Measurements from ENCODE around the gene SLC4A1. TPM values are rescaled to one million over a fixed set of nuclear protein-coding genes. Genes with fewer than 3 reads are reported as not detected.

SLC4A1 gene
- total RNA-seq, 2 experiments from 2014 or later, result not detected

GRCh38 chr17:44199553-44200477 is 68.1 kb downstream of the SLC4A1 start, which contains the start of gene ATXN7L3:
Gene ATXN7L3, minus strand, starts transcription at chr17:44199884. Its CDS starts 1,814 bp downstream, at chr17:44198070.
- H3K4me1 Mint-ChIP-seq, result peaks cover 41% of the 10 kb centered on the region
- H3K36me3 Mint-ChIP-seq, result peaks cover 5% of the 10 kb centered on the region
- DNase-seq, result peak; percentile 99
- H3K27me3 Mint-ChIP-seq, result no peaks in the 10 kb centered on the region
- H3K9me3 Mint-ChIP-seq, result no peaks in the 10 kb centered on the region
- peak within 1 kb of the TSS; percentile 94 for H3K27ac Mint-ChIP-seq
- peak within 1 kb of the TSS; percentile 89 for H3K4me3 Mint-ChIP-seq

GRCh38 chr17:44198721-44199552 is 69.0 kb downstream of the SLC4A1 start:
- peak; percentile 66 for DNase-seq
- Mint-ChIP-seq H3K36me3 (peaks cover 5% of the 10 kb centered on the region), H3K4me1 (peaks cover 39% of the 10 kb centered on the region), H3K9me3 (no peaks in the 10 kb centered on the region), H3K4me3 (peak overlapping the region; percentile 86), H3K27ac (peak overlapping the region; percentile 90), H3K27me3 (no peaks in the 10 kb centered on the region)

Other genes starting within 250 kb of the SLC4A1 start
- gene LSM12, start 201.5 kb downstream of the SLC4A1 start, total RNA-seq, result 100 to 1,000 TPM; 103 to 110 TPM
- 10 to 100 TPM; 30.8 to 31.1 TPM for gene G6PC3, start 197.4 kb downstream of the SLC4A1 start, total RNA-seq
- 10 to 100 TPM; 18.2 to 18.7 TPM for gene HDAC5, start 144.5 kb downstream of the SLC4A1 start, total RNA-seq
- gene HROB, start 126.2 kb downstream of the SLC4A1 start, total RNA-seq, result 10 to 100 TPM; 18.5 to 20.1 TPM
- not detected for gene ASB16, start 97.4 kb downstream of the SLC4A1 start, total RNA-seq
- 10 to 100 TPM; 17.1 to 18.2 TPM for gene TMUB2, start 81.2 kb downstream of the SLC4A1 start, total RNA-seq
- gene ATXN7L3, start 68.3 kb downstream of the SLC4A1 start, total RNA-seq, result 10 to 100 TPM; 78.7 to 83.4 TPM
- 100 to 1,000 TPM; 158 to 169 TPM for gene UBTF, start 48.5 kb downstream of the SLC4A1 start, total RNA-seq
- gene RUNDC3A, start 40.5 kb upstream of the SLC4A1 start, total RNA-seq, result under 1 TPM; 0.08 to 0.16 TPM
- gene SLC25A39, start 56.7 kb upstream of the SLC4A1 start, total RNA-seq, result 100 to 1,000 TPM; 193 to 200 TPM
- gene GRN, start 77.2 kb upstream of the SLC4A1 start, total RNA-seq, result 10 to 100 TPM; 34.4 to 36.1 TPM
- under 1 TPM; 0.14 to 0.19 TPM for gene FAM171A2, start 95.7 kb upstream of the SLC4A1 start, total RNA-seq
- under 1 TPM; 0.36 to 0.62 TPM for gene ITGA2B, start 121.5 kb upstream of the SLC4A1 start, total RNA-seq
- gene GPATCH8, start 235.3 kb upstream of the SLC4A1 start, total RNA-seq, result 10 to 100 TPM; 34.9 to 36.2 TPM